Fibroblast of upper back skin (primary cell): ENCODE measurements around the gene DOK7.

Experiments used
- DNase-seq: peaks from one replicate; pipeline ENCODE4 v3.0.0-alpha.2; 2013

The DOK7 gene

DNA sequence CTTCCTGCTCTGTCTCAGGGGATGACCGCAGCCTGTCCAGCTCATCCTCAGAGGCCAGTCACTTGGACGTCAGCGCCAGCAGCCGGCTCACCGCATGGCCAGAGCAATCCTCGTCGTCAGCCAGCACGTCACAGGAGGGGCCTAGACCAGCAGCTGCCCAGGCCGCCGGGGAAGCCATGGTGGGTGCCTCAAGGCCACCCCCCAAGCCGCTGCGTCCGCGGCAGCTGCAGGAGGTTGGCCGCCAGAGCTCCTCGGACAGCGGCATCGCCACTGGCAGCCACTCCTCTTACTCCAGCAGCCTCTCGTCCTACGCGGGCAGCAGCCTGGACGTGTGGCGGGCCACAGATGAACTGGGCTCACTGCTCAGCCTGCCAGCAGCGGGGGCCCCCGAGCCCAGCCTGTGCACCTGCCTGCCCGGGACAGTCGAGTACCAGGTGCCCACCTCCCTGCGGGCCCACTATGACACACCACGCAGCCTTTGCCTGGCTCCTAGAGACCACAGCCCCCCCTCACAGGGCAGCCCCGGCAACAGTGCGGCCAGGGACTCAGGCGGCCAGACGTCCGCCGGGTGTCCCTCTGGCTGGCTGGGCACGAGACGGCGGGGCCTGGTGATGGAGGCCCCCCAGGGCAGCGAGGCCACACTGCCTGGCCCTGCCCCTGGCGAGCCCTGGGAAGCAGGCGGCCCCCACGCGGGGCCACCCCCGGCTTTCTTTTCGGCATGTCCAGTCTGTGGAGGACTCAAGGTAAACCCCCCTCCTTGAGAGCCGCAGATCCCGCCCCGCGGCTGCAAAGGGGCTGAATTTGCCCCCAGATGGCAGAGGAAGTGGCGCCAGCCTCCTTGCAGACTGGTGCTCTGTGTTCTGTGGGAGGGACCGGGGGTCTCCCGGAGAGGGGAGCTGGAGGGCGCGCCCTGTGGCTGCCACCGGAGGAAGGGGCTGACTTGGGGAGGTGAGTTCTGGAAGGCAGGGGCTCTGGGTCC, 29.9 kb downstream of the DOK7 start:
- no peak for DNase-seq

DNA sequence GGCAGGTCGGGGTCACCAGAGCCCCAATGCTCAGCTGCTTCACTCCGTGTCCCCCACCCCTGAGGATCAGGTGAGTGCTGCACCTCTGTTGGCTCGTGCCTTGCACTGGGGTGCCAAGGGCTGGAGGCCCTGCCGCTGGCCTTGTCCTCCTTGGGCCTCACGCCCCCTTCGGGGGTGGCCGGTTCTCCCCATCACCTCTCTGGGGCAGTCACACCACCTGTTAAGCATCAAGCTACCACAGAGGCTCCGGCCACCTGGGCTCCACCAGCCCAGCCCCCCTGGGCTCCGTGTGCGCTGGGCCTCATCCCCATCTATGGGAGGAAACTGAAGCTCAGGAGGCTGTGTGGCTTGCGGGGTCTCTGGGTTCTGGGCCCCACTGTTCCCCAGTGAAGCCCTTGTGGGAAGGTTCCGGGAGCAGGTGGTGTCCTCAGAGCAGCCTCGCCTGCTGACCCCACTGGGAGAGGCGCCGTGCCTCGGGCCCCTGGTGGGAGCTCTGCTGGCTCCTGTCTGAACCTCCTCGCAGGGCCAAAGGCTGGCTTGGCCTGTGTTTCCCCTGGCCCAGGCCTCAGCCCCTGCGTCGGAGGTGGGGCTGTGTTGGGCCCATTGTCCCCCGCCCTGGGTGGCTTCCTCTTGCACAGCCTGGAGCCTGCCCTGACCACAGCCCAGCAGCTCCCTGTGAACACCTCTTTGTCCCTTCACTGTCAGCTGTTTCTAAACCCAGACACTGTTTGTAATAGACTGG, 30.8 kb downstream of the DOK7 start:
- no peak for DNase-seq

DNA sequence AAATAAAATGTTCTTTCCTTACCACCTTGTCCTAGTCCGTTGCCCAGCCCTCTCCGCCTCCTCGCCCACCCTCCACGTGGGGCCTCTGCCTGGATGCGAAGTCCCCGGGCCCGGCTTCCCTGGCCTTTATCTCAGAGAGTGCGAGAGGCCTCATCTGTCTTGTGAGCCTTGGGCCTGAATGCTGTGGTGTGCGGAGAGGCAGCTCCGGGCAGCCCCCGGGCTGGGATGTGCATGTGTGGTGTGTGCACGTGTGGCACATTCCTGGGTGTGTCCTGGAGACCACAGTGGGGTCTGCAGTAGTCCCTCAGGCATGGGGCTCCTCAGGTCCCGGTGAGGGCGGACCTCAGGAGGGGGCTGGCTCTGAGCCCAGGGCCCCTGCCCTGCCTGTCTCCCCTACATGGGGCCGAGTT, 31.4 kb downstream of the DOK7 start:
- DNase-seq = no peak

DNA sequence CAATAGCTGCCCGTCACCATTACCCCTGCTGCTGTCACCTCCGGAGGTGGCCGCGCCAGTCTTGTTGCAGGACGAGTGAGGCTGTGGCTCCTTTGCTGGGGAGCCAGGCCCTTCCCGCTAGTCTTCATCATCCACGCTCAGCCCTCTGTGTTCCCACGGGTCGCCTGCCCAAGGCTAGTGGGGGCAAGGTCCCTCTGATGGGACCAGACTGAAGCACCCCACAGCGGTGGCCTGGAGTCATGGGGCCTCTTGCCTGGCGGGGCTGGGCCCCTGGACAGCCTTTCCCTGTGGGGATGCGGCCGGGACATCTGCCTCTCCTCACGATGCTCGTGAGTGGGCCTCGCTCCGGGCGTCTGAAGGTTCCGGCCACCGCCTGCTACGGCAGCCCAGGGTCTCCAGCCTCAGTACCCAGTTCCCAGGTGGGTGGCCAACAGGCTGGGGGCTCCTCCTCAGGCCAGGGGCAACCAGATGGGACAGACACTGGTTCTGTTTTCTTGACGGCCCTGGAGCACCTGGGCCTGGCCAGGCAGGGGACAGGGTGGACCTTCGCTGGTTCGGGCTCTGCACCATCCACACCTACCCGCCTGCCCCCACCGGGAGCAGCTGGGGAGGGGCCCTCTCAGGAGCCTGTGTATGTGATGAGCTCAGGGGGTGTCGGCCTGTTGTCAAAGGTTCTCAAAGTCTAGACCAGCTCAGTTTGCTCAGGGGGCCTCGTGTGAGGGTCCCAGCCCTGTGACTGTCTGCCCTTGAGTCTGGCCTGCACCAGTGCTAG, 32.3 kb downstream of the DOK7 start:
- DNase-seq = no peak

GRCh38 chr4:3496021-3496420, 32.9 kb downstream of the DOK7 start:
- no peak for DNase-seq

- no peak for DNase-seq
Observed at GRCh38 chr4:3497095-3497494, 34.0 kb downstream of the DOK7 start.

- no peak for DNase-seq
Observed at GRCh38 chr4:3497523-3498389, 34.6 kb downstream of the DOK7 start.

GRCh38 chr4:3498407-3498806, 35.3 kb downstream of the DOK7 start:
- no peak for DNase-seq

DNA sequence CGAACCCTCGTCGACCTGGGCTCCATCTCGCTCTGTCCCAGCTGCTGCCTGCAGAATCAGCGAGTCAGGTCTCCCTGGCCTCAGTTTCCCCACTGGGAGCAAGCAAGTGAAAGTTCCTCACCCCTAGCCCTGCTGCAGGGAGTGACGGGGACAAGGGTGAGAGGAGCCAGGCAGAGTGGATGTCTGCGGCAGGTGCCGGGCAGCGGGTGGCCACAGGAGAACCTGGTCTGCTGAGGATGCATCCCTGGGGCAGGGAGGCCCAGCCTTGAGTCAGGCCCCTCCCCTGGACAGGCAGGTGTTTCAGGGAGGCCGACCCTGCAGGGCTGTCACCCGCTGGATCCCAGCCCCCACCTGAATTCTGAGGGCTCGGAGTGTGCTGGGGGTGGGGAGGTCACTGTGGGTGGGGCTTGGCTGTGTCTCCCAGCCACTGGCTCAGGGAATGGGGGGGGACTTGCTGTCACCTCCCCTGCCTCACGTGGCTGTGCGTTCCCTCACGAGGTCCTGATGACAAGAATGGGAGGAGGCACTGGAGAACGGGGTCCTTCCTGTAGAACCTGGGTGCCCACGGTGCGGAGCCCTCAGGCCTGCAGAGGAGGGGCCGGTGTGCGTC, 35.9 kb downstream of the DOK7 start:
- no peak for DNase-seq

GRCh38 chr4:3499710-3500109, 36.6 kb downstream of the DOK7 start:
- DNase-seq = no peak

DNA sequence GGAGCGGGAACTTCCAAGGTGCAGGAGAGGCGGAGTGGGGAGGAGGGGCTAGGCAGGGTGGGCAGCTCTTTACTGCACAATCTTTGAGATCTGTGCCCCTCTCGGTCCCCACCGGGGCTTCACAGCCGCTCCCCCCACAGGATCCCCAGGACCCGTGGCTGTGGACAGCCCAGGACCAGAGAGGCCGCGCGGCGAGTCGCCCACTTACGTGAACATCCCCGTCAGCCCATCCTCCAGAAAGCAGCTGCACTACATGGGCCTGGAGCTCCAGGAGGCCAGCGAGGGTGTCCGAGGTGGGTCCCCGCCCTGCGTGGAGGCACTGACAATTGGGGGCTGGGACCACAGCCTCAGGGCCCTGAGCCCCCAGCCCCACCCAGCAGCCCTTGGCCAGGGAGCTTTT, 37.0 kb downstream of the DOK7 start:
- DNase-seq = no peak

- no peak for DNase-seq
Observed at GRCh38 chr4:3500634-3501101, 37.6 kb downstream of the DOK7 start.

DNA sequence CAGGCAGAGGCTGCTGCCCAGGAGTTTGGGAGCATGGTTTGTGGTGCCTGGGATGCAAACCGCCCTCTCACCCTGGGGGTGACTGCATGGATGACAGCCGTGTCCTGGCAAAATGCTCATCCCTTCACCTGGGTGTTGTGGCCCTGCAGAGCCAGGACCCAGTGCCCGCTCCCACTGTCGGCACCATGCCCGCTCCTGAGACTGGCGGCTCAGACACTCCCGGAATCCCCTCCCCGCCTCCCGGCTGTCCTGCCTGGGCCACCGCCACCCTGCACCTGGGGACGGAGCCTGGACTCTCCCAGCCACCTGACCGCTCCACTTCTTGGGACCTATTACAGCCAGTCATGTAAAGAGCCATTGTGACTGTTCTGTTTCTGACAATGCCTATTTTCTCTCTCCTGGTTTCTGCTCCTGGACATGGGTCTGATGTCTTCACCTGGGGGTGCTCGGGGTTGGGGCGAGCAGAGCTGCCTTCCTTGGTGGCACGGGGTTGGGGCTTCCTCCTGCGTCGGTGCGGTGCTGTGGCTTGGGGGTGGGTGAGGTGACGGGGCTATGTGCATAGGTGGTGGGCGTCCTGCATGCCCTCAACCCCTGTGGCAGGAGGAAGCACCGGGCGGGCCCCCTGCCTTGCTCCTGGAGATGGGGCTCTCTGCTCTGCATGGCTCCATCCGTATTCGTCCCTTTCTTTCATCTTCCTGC, 38.2 kb downstream of the DOK7 start:
- no peak for DNase-seq

- DNase-seq = no peak
Observed at GRCh38 chr4:3501825-3502425, 38.8 kb downstream of the DOK7 start.

DNA sequence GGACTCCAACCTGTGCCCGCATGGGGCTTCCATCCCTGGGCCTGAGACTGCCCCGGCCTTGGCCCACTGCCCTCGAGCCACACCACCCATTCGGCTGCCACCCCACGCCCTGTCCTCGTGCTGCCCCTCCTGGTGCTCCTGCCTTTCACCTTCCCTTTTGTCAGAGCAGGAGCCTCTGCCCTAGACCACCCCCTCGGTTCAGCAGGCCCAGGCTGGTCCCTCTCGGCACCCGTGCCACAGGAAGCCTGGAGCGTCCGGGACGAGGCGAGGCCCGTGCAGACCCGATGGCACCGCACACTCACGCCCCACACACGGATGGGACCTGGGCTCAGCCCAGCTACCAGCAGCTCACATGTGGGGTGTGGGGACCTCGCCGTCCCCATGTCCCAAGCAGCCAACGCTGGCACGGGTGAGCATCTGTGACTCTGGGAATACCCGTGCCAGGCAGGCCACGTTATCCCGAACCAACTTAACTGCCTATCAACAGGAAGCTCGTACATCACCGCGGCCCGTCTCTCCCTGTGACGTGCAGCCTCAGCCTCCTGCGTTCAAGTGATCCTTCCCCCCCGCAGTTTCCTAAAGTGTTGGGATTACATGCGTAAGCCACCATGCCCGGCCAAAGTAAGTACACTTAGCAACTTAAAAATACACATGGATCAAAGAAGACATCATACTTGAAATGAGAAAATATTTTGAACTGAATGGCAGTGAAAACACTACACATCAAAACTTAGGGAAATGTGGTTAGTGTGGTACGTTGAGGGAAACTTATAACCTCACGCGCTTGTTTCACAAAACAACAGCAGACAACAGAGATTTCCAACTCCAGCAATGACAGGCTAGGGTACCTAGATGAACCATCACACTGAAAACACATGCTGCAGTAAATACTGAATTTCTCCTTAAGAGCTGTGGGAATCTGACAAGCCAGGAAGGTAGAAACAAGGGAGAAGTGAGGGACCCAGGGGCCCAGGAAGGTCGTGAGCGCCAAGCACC, 40.1 kb downstream of the DOK7 start:
- no peak for DNase-seq

- DNase-seq = no peak
Observed at GRCh38 chr4:3505231-3505630, 42.1 kb downstream of the DOK7 start.

DNA sequence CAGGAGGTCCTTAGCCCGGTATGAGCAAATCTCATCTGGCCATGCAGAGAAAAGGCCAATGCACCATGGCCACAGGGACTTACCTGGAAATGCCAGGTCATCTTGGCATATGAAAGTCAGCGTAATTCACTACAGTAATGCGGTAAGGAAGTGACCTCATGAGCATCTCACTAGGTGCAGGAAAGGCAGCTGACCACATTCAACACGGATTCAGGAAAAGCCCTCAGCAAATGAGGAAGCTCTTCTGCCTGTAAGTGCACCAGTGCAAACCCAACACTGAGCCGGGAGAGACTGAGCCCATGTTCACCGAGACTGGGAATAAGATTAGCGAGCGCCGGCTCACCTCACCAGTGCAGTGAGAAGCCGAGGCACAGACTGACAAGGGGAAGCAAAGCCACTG, 45.4 kb downstream of the DOK7 start:
- DNase-seq = no peak

GRCh38 chr4:3510481-3510880, 47.4 kb downstream of the DOK7 start:
- no peak for DNase-seq

- DNase-seq = no peak
Observed at GRCh38 chr4:3511187-3511586, 48.1 kb downstream of the DOK7 start.
